Subcutaneous adipose tissue (tissue), 4 donors: Measurements from ENCODE around the gene ACAA1. TPM values are rescaled to one million over a fixed set of nuclear protein-coding genes. Genes with fewer than 3 reads are reported as not detected.

Source experiments
- total RNA-seq, 4 donors: library from RNA; depleted of rRNA; stranded (reverse); fragments of >200 nt; gene quantifications; one replicate each; pipeline ENCODE4 v1.1.0, GENCODE V29; 2016
- TF ChIP-seq, protein P1 (sequence below): fragments of 450-650 bp; IDR thresholded peaks from one replicate; pipeline ENCODE4 v1.5.1; 2016; ENCODE audit warnings: low read depth, mild to moderate bottlenecking, control low read depth, antibody characterized with exemption, moderate library complexity

Gene ACAA1
- total RNA-seq, 4 donors from 2014 or later: 42.4 to 121 (median 74.5) TPM

DNA sequence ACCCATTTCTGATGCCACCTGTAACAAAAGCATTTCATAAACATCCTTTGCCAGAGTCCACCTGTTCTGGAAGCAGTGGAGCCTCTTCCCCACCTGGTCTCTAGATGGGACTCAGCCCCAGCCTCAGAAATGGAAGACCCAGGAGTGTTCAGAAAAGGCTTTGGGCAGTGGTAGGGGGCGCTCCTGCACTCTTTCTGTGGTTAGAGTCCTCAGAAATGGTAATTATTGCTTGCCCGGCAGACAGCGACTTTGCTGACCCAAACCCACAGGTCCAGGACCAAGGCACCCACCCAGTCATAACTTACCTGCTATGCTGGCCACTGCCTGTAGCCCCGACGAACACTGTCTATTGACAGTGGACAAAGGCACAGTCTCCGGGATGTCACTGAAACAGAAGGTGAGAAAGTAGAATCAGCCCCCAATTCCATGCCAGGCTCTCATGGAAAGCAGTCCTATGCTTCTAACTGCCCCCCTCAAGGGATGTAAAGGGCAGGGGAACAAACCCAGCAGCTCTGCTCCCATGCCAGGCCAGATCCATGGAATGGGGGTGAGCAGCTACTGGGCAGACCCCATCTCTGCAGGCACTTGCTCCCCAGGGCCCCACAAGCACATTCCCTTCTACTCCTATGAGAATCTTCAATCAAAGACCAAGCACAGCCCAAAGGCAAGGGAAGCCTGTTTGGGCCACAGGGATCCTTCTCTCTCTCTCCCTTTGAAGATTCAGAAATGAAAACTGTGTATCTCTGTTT, 5.1 kb downstream of the ACAA1 start:
- TF ChIP-seq, protein P1, sequence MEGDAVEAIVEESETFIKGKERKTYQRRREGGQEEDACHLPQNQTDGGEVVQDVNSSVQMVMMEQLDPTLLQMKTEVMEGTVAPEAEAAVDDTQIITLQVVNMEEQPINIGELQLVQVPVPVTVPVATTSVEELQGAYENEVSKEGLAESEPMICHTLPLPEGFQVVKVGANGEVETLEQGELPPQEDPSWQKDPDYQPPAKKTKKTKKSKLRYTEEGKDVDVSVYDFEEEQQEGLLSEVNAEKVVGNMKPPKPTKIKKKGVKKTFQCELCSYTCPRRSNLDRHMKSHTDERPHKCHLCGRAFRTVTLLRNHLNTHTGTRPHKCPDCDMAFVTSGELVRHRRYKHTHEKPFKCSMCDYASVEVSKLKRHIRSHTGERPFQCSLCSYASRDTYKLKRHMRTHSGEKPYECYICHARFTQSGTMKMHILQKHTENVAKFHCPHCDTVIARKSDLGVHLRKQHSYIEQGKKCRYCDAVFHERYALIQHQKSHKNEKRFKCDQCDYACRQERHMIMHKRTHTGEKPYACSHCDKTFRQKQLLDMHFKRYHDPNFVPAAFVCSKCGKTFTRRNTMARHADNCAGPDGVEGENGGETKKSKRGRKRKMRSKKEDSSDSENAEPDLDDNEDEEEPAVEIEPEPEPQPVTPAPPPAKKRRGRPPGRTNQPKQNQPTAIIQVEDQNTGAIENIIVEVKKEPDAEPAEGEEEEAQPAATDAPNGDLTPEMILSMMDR: no peak

DNA sequence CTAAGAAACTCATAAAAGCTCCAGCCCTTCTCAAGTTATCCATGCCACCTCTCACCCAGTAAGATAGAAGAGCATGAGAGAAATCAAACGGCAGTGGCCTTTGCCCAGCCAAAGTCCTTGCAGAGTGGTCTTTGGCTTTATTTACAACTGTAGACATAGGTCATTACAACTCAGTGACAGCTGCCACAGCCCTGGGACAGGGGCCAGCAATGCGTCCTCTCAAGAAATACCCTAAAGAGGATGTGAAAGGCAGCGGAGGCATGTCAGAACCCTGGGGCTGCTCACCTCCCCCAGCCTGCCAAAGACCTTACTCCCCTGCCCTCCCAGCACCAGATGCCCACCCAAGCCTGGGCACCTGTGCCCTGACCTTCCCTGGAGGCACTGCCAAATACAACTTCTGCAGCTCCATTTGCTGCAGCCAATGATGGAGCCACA, 6.3 kb downstream of the ACAA1 start:
- TF ChIP-seq, protein P1: no peak

DNA sequence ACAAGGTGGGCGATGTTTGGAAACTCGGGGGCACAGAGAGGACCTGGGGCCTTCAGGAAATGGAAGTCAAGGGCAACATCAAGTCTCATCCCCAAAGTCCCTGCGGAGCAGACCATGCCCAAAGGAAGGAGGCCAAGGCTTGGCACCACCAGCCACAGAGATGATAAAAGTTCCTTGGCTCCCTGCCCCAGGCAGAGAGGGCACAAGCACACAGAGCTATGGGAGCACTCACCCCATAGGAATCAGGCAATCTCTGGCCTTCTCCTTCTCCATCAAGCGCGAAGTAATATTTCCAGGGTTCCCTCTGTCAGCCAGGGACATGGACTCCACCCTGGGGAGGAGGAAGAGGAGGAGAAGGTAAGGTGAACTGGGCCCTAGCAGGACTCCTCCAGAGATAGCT, 7.9 kb downstream of the ACAA1 start:
- TF ChIP-seq, protein P1: no peak

DNA sequence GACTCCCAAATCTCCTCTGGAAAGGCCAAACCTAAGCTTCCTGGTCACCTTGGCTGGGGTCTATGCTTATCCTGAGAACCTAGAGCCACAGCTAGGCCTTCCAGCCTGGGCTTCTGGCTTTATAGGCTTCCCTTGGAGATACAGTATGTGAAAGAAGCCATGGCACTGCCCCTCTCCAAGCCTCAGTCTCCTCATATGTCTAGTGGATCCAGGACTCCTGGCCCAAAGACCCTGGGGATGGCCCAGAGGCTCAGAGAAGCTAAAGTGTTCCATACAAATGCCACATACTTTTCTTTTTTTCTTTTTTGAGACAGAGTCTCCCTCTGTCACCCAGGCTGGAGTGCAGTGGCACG, 8.6 kb downstream of the ACAA1 start:
- TF ChIP-seq, protein P1: no peak

DNA sequence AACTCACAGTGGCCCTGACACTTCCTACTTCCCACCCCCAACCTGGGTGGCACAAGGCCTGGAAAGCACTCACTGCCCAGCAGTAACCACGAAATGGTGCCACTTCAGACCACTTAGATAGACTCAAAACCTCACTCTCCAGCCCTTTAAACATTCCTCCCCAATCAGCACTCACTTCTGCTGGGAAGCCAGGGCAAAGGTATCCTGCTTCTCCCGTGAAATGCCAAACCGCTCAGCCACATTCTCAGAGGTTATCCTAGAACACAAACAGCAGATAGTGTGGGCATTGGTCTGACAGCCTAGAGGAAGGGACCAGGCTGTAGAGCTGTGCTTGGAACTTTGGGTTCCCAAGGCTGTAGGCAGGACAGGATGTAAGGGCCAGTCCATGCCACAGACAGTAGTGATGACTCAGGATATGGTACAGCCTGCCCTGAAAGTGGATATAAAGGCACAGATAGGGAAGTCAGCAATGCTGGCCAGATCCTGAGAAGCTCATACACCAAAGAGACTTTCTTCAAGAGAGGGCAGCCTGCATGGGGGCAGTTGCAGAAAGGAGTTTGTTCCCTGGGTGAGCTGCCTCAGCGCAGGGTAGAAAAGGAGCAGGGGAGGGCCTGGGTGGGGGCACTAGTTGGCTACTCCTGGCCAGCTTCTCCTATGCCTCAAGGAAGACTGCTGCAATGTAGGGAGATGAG, 9.2 kb downstream of the ACAA1 start:
- TF ChIP-seq, protein P1: no peak

DNA sequence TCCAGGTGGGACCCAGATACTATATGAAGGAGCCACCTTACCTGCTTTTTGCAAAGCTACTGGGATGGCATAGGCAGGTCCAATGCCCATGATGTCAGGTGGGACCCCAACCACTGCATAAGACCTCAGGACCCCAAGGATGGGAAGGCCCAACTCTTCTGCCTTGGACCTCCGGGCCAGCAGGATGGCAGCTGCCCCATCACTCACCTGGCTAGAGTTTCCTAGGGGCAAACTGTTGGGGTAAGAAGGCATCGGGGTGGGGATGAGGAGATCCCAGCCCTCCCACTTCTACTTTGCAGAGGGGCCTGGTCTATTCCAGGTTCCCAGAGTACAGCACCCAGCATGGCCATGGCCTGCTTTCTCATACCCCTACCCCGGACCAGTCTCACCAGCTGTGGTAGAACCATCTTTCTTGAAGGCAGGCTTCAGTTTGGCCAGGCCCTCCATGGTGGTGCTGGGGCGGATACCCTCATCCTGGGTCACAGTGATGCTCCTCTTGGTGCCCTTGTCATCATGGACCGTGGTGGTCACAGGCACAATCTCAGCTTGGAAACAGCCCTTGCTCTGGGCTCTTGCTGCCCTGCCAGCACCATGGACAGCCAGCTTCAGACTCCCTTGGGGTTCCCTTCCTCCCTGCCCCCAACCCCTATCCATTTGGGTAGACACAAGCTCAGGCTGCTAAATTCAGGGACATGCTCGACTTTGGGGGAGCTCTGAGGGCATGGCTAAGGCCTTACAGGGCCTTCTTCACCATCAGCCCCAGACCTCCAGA, 10.6 kb downstream of the ACAA1 start:
- TF ChIP-seq, protein P1: no peak
